ENCODE measurements around the gene NOCT. TPM values are rescaled to one million over a fixed set of nuclear protein-coding genes. Genes with fewer than 3 reads are reported as not detected.

The NOCT gene
- total RNA-seq, 1 donor from 2014 or later: 4.8 TPM

DNA sequence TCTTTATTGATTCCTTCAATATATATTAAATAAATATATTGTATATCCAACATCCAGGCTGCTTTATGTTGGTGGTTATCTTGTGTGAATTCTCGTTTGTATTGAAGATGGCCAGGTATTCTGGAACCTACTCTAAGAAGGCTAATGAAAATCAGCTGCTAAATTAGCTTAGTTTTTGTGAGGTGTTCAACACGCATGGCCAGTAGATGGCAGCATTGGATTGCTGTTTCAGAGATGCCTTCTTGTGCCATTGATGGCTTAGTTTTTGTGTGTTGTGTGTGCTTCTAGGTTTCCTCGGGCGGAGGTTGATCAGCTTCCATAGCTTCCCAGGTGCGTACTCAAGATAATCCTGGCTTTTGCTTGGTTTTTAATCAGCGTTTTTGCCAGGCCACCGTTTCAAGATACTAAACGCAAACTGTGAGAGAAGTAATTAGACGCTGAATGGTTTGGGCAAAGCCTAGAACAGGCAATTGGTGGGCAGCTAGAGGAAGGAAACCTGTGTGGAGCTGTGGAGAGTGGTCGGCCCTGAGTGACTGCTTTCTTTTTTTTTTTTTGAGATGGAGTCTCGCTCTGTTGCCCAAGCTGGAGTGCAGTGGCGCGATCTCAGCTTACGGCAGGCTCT lies 15.1 kb downstream of the NOCT start:
- intact Hi-C loops (cut with DNase I): no loop called here
- H3K4me3 ChIP-seq: no peak overlapping the region
- TF ChIP-seq, protein P1, sequence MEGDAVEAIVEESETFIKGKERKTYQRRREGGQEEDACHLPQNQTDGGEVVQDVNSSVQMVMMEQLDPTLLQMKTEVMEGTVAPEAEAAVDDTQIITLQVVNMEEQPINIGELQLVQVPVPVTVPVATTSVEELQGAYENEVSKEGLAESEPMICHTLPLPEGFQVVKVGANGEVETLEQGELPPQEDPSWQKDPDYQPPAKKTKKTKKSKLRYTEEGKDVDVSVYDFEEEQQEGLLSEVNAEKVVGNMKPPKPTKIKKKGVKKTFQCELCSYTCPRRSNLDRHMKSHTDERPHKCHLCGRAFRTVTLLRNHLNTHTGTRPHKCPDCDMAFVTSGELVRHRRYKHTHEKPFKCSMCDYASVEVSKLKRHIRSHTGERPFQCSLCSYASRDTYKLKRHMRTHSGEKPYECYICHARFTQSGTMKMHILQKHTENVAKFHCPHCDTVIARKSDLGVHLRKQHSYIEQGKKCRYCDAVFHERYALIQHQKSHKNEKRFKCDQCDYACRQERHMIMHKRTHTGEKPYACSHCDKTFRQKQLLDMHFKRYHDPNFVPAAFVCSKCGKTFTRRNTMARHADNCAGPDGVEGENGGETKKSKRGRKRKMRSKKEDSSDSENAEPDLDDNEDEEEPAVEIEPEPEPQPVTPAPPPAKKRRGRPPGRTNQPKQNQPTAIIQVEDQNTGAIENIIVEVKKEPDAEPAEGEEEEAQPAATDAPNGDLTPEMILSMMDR (IDR thresholded peaks at IDR 0.05): peak; percentile 82
- H3K27ac ChIP-seq: no peak overlapping the region
- DNase-seq: no peak
- no peaks in the 10 kb centered on the region for H3K4me1 ChIP-seq
- no peaks in the 10 kb centered on the region for H3K9me3 ChIP-seq
- peak; percentile 93 for ATAC-seq
- H3K36me3 ChIP-seq: no peaks in the 10 kb centered on the region
- no peaks in the 10 kb centered on the region for H3K27me3 ChIP-seq

DNA sequence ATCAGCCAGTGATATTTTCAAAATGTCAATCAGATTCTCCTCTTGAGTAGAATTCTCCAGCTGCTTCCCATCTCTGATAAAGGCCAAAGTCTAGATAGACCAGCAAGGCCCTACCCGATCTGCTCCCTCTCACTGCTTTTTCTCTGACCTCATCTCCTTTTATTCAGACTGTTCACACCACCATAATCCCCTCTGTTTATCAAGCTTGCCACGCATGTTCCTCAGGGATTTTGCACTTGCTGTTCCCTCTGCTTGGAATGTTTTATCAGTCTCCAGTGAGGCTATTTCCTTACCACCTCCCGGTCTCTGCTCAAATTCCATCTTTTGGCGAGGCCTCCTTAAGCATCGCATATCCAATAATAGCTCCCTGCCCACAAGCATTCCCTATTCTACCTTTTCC lies 20.1 kb downstream of the NOCT start:
- Histone ChIP-seq H3K27me3 (no peaks in the 10 kb centered on the region), H3K36me3 (peaks cover 5% of the 10 kb centered on the region), H3K4me3 (no peak overlapping the region), H3K4me1 (no peaks in the 10 kb centered on the region), H3K9me3 (no peaks in the 10 kb centered on the region), H3K27ac (no peak overlapping the region)
- no peak for DNase-seq
- intact Hi-C loops (cut with DNase I): no loop called here
- TF ChIP-seq, protein P1 (IDR thresholded peaks at IDR 0.05): no peak
- ATAC-seq: no peak

DNA sequence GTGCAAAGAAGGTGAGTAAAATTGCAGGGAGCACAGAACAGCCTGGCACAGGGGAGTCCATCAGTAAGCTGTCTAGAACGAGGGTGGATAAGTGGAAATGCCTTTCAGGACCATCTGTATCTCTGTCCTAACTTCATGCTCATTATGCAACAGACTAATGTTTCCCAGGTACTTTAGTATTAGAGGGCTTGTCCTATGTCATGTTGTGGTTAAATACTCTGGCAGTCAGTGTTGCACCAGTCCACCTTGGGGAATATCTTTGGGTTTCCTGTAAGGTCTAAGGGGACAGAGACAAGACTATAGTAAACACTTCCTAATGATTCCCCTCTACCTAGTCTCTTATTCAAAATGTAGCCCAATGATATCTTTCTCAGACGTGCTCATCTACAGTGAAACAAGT lies 21.3 kb downstream of the NOCT start:
- Histone ChIP-seq H3K9me3 (no peaks in the 10 kb centered on the region), H3K36me3 (peaks cover 5% of the 10 kb centered on the region), H3K27ac (no peak overlapping the region), H3K27me3 (no peaks in the 10 kb centered on the region), H3K4me3 (no peak overlapping the region), H3K4me1 (no peaks in the 10 kb centered on the region)
- TF ChIP-seq, protein P1 (IDR thresholded peaks at IDR 0.05): no peak
- ATAC-seq (no peak), DNase-seq (no peak)
- intact Hi-C loops (cut with DNase I): no loop called here

DNA sequence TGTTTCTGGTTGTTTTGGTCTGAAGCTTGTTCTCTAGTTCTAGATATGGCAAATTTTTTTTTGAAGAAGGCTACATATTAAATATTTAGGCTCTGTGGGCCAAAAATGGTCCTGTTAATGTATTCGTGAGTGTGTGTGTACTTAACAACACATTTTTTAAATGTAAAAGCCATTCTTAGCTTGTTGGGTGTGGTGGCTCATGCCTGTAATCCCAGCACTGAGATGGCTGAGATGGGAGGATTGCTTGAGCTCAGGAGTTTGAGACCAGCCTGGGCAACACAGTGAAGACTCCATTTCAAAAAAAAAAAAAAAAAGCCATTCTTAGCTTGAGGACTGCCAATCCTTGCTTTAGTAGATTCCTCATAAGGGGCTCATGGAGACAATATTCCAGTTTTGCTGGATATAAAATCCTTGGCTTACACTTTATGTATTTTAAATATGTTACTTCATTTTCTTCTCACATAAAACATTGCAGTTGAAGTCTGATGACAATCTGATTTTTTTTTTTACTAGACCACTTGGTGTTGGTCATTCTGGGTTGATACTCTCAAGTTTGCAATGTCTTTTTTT lies 23.4 kb downstream of the NOCT start:
- intact Hi-C loops (cut with DNase I): no loop called here
- no peak for DNase-seq
- Histone ChIP-seq H3K27ac (no peak overlapping the region), H3K9me3 (no peaks in the 10 kb centered on the region), H3K4me1 (peaks cover 4% of the 10 kb centered on the region), H3K4me3 (no peak overlapping the region), H3K36me3 (peaks cover 5% of the 10 kb centered on the region), H3K27me3 (no peaks in the 10 kb centered on the region)
- TF ChIP-seq, protein P1 (IDR thresholded peaks at IDR 0.05): no peak
- no peak for ATAC-seq

DNA sequence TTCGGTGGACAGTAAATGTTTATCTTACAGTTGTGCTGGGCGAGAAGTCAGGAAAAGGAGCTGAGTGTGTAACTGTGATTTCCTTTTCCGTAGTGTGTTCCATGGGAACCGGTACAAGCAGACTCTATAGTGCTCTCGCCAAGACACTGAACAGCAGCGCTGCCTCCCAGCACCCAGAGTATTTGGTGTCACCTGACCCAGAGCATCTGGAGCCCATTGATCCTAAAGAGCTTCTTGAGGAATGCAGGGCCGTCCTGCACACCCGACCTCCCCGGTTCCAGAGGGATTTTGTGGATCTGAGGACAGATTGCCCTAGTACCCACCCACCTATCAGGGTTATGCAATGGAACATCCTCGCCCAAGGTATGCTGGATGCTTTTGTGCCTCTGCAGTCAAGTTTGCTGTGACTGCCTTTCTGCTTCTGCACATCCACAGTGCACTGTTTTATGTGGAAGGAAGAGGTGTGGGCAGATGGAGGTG lies 27.4 kb downstream of the NOCT start:
- DNase-seq (no peak), ATAC-seq (peak; percentile 74)

More for the DNA sequence above, 27.4 kb downstream of the NOCT start:
- H3K36me3 ChIP-seq: peaks cover 26% of the 10 kb centered on the region
- H3K27ac ChIP-seq: peak overlapping the region; percentile 32
- H3K9me3 ChIP-seq: no peaks in the 10 kb centered on the region
- H3K27me3 ChIP-seq: no peaks in the 10 kb centered on the region
- intact Hi-C loops (cut with DNase I): no loop called here
- TF ChIP-seq, protein P1 (IDR thresholded peaks at IDR 0.05): no peak
- H3K4me1 ChIP-seq: peaks cover 4% of the 10 kb centered on the region
- H3K4me3 ChIP-seq: no peak overlapping the region
